Gastrocnemius medialis (tissue), 4 donors: ENCODE data around the gene CHST8.

ENCODE experiments used
- POLR2A ChIP-seq, 2 donors: fragments of 450-650 bp; IDR thresholded peaks; one replicate each; pipeline ENCODE4 v1.6.1; 2017; ENCODE audit warnings: antibody characterized with exemption in 2 of 2, mild to moderate bottlenecking in 2 of 2, moderate library complexity in 2 of 2
- TF ChIP-seq, protein P1 (sequence below), 5 experiments: fragments of 450-650 bp in 3 of 5; fragments of 200-600 bp in 2 of 5; sonication (generic) in 2 of 5; IDR thresholded peaks in 4 of 5; conservative IDR thresholded peaks in 1 of 5; 1 replicate in 4 of 5; 2 replicates in 1 of 5; pipeline ENCODE4 v1.5.1; 2016 to 2019; ENCODE audit warnings: antibody characterized with exemption in 5 of 5, mild to moderate bottlenecking in 3 of 5, moderate library complexity in 3 of 5

DNA sequence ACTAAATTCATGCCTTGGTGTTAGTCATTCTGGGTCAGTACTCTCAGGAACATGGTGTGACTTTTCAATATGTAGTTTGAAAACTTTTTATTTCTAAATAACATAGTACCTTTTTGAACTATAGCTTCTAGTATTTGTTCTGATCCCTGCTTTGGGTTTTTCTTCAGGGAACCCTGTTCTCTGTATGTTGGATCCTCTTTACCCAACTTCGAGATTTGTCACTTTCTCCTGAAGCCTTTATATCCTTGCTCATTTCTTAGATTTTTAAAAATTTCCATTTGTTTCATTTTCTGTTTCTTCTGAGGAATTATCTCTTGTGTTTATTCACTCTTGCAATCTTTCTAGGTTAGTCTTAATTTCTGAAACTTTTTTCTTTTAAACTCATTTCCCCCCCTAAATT lies 12.4 kb upstream of the CHST8 start:
- TF ChIP-seq, protein P1, sequence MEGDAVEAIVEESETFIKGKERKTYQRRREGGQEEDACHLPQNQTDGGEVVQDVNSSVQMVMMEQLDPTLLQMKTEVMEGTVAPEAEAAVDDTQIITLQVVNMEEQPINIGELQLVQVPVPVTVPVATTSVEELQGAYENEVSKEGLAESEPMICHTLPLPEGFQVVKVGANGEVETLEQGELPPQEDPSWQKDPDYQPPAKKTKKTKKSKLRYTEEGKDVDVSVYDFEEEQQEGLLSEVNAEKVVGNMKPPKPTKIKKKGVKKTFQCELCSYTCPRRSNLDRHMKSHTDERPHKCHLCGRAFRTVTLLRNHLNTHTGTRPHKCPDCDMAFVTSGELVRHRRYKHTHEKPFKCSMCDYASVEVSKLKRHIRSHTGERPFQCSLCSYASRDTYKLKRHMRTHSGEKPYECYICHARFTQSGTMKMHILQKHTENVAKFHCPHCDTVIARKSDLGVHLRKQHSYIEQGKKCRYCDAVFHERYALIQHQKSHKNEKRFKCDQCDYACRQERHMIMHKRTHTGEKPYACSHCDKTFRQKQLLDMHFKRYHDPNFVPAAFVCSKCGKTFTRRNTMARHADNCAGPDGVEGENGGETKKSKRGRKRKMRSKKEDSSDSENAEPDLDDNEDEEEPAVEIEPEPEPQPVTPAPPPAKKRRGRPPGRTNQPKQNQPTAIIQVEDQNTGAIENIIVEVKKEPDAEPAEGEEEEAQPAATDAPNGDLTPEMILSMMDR (IDR thresholded peaks at IDR 0.05 in 4 of 5, conservative IDR thresholded peaks at IDR 0.05 in 1 of 5) = no peak
- TF ChIP-seq POLR2A (IDR thresholded peaks at IDR 0.05) = no peak
